Measurements from ENCODE around the gene SMAP1. TPM values are rescaled to one million over a fixed set of nuclear protein-coding genes. Genes with fewer than 3 reads are reported as not detected.

SMAP1 gene
- total RNA-seq, 2 donors from 2014 or later, result 26.0 to 30.3 TPM

GRCh38 chr6:70666706-70667105 lies 977 bp upstream of the SMAP1 start:
- H3K4me1 ChIP-seq (replicated peaks), result peaks cover 10% of the 10 kb centered on the region
- H3K9me3 ChIP-seq, result no peaks in the 10 kb centered on the region
- peak overlapping the region; percentile 89 to 94 for H3K27ac ChIP-seq
- no peak for DNase-seq (ENCODE audit: low spot score)
- intact Hi-C loops (cut with DNase I), result loop anchor here (10.0 kb wide), 2 partner anchors 102 to 252 kb away; partner anchors contain the start of genes FAM135A and SDHAF4
- no peak for TF ChIP-seq CTCF (IDR thresholded peaks at IDR 0.05)
- TF ChIP-seq POLR2A (IDR thresholded peaks at IDR 0.05), result no peak
- TF ChIP-seq POLR2AphosphoS5 (IDR thresholded peaks at IDR 0.05), result no peak
- H3K4me3 ChIP-seq, result no peak overlapping the region
- 73% methylated on average over 6 of the region's 6 CpGs for WGBS
- no peaks in the 10 kb centered on the region for H3K36me3 ChIP-seq
- no peaks in the 10 kb centered on the region for H3K27me3 ChIP-seq (replicated peaks; ENCODE audit: insufficient read depth)

- Histone ChIP-seq H3K27me3 (replicated peaks; ENCODE audit: insufficient read depth) (no peaks in the 10 kb centered on the region), H3K4me3 (peak overlapping the region; percentile 74 to 84), H3K9me3 (no peaks in the 10 kb centered on the region), H3K4me1 (replicated peaks) (peaks cover 10% of the 10 kb centered on the region), H3K36me3 (no peaks in the 10 kb centered on the region), H3K27ac (peak overlapping the region; percentile 89 to 94)
- WGBS, result 6% methylated on average over 15 of the region's 15 CpGs
- intact Hi-C loops (cut with DNase I), result loop anchor here (10.0 kb wide), 2 partner anchors 102 to 252 kb away; partner anchors contain the start of genes FAM135A and SDHAF4
- no peak for DNase-seq (ENCODE audit: low spot score)
- TF ChIP-seq POLR2AphosphoS5 (IDR thresholded peaks at IDR 0.05) (no peak), CTCF (IDR thresholded peaks at IDR 0.05) (no peak), POLR2A (IDR thresholded peaks at IDR 0.05) (no peak)
Measured at GRCh38 chr6:70667256-70667710, 400 bp upstream of the SMAP1 start.

- Histone ChIP-seq H3K27me3 (replicated peaks; ENCODE audit: insufficient read depth) (no peaks in the 10 kb centered on the region), H3K4me1 (replicated peaks) (peaks cover 10% of the 10 kb centered on the region), H3K9me3 (no peaks in the 10 kb centered on the region), H3K27ac (peak overlapping the region; percentile 89 to 94), H3K36me3 (no peaks in the 10 kb centered on the region), H3K4me3 (peak overlapping the region; percentile 74 to 84)
- WGBS, result 2% methylated on average over 8 of the region's 8 CpGs
- TF ChIP-seq POLR2A (IDR thresholded peaks at IDR 0.05), result no peak
- TF ChIP-seq POLR2AphosphoS5 (IDR thresholded peaks at IDR 0.05), result no peak
- no peak for TF ChIP-seq CTCF (IDR thresholded peaks at IDR 0.05)
- DNase-seq (ENCODE audit: low spot score), result no peak
- intact Hi-C loops (cut with DNase I), result loop anchor here (10.0 kb wide), 2 partner anchors 104 to 254 kb away; partner anchors contain the start of genes FAM135A and SDHAF4
Measured at GRCh38 chr6:70668499-70668812, 773 bp downstream of the SMAP1 start.

GRCh38 chr6:70669133-70669532 lies 1.4 kb downstream of the SMAP1 start:
- WGBS, result 40% methylated on average over 4 of the region's 4 CpGs
- no peak for DNase-seq (ENCODE audit: low spot score)
- Histone ChIP-seq H3K27me3 (replicated peaks; ENCODE audit: insufficient read depth) (no peaks in the 10 kb centered on the region), H3K36me3 (no peaks in the 10 kb centered on the region), H3K4me3 (peak overlapping the region in 1 of 2 donors; percentile 74), H3K9me3 (no peaks in the 10 kb centered on the region), H3K4me1 (replicated peaks) (peaks cover 10% of the 10 kb centered on the region), H3K27ac (peak overlapping the region in 1 of 2 donors; percentile 89)
- intact Hi-C loops (cut with DNase I), result loop anchor here (10.0 kb wide), 2 partner anchors 104 to 254 kb away; partner anchors contain the start of genes FAM135A and SDHAF4
- TF ChIP-seq CTCF (IDR thresholded peaks at IDR 0.05) (no peak), POLR2A (IDR thresholded peaks at IDR 0.05) (no peak), POLR2AphosphoS5 (IDR thresholded peaks at IDR 0.05) (no peak)

GRCh38 chr6:70672549-70672948 lies 4.9 kb downstream of the SMAP1 start:
- no peaks in the 10 kb centered on the region for H3K36me3 ChIP-seq
- H3K4me3 ChIP-seq, result no peak overlapping the region
- no peak for TF ChIP-seq CTCF (IDR thresholded peaks at IDR 0.05)
- TF ChIP-seq POLR2A (IDR thresholded peaks at IDR 0.05), result no peak
- TF ChIP-seq POLR2AphosphoS5 (IDR thresholded peaks at IDR 0.05), result no peak
- H3K9me3 ChIP-seq, result no peaks in the 10 kb centered on the region
- no peaks in the 10 kb centered on the region for H3K4me1 ChIP-seq (replicated peaks)
- 71% methylated on average over 1 of the region's 1 CpG for WGBS
- DNase-seq (ENCODE audit: low spot score), result no peak
- intact Hi-C loops (cut with DNase I), result no loop called here
- H3K27ac ChIP-seq, result no peak overlapping the region
- no peaks in the 10 kb centered on the region for H3K27me3 ChIP-seq (replicated peaks; ENCODE audit: insufficient read depth)

Measured in prostate gland (tissue), 2 donors.